Renal cortical epithelial cell (primary cell): ENCODE data around the gene ARMC8. TPM values are rescaled to one million over a fixed set of nuclear protein-coding genes. Genes with fewer than 3 reads are reported as not detected.

Experiments used
- DNase-seq: peaks from one replicate; pipeline ENCODE4 v3.0.0-alpha.2; 2011; ENCODE audit warnings: low read depth
- total RNA-seq: library from RNA; depleted of rRNA; stranded (reverse); fragments of >200 nt; gene quantifications from 2 replicates; pipeline ENCODE4 v1.2.3, GENCODE V29; 2014

ARMC8 gene
- total RNA-seq, 1 donor from 2014 or later = 86.4 TPM

DNA sequence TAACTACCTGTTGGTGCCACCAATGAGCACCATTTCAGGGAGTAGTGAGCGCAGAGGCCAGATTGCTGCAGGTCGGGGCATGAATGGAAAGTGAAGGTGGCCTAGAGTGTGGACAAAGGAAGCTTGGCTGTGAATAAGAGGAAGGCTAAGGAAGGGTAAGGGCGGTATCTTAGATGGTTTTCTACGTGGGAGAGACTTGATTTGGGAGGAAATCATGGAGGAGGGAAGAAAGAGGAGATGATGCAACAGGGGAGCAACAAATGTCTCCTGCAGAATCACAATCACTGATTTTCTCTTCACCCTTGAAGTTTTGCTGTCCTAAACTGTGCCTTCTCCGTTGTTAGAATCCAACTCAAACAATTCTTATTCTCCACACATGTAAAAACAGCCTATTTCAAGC is 120.8 kb downstream of the ARMC8 start:
- no peak for DNase-seq

DNA sequence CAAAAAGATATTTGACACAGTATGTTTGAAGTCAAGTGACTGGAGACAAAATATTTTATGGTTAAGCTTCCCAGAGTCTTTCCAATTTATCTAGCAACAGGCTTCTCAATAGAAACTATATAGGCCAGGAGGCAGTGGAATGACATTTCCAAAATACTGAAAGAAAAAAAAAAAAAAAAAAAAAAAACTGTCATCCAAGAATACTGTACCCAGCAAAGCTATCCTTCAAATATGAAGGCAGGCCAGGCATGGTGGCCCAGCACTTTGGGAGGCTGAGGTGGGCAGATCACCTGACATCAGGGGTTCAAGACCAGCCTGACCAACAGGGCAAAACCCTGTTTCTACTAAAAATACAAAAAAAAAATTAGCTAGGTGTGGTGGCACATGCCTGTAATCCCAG is 121.7 kb downstream of the ARMC8 start:
- DNase-seq = no peak

DNA sequence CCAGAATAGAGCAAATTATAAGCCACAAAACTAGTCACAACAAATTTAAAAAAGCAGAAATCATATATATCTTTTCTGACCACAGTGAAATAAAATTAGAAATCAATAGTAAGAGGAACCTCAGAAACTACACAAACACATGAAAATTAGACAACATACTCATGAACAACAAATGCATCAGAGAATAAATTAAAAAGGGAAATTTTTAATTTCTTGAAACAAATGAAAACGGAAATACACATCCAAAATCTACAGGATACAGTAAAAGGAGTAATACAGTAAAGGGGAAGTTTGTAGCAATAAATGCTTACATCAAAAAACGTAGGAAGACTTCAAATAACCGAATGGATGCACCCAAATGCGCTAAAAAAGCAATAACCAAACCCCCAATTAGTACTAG is 123.4 kb downstream of the ARMC8 start:
- DNase-seq = no peak

DNA sequence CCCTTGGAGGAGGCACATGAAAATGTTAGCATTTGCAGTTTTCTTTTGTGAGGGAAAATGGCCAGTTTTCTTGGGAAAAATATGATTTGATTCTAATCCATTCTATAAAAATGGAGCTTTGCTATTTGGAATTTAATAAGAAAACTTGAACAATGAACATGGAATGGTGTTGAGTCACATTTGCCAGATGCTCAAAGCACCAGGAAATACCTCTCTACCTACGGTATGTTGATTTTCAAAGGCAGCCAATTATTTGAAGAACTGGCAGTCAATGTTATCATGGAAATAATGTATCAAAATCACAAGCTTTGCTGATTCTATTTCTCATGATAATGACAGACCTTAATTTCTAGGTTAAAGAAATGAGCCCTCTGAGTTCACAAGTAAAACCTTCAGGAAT is 127.7 kb downstream of the ARMC8 start:
- no peak for DNase-seq

DNA sequence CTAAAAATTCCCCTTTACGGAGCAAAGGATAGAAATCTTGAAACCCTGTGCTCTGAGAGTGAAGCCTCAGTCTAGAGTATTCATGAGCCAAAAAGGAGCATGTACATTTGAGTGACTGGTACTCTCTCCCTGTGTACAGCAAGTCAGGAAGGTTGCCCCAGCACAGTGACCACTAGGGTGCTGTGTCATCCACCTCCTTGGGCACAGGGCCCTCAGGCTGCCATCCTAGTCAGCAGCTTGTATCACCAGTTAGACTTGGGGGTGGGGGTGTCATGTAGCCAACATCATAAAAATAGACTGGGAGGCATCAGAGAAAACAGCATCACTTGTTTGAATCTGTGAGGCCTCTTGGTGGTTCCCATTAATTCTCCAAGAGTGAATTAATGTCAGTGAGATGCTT is 130.6 kb downstream of the ARMC8 start:
- DNase-seq = no peak

DNA sequence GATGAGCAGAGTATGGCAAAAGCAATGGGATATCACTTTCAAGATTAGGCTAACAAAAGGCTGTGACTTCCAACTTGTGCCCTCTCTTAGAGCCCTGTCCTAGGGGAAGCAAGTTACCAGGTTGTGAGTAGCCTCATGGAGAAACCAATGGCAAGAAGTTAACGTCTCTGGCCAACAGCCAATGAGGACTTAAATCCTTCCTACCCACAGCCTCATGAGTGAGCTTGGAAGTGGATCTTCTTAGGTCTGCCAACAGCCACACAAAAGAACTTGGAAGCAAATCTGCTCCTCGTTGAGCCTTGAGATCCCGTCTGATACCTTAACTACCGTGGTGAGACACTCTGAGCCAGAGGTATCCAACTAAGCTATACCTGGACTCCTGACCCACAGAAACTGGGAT is 136.9 kb downstream of the ARMC8 start:
- DNase-seq = no peak

DNA sequence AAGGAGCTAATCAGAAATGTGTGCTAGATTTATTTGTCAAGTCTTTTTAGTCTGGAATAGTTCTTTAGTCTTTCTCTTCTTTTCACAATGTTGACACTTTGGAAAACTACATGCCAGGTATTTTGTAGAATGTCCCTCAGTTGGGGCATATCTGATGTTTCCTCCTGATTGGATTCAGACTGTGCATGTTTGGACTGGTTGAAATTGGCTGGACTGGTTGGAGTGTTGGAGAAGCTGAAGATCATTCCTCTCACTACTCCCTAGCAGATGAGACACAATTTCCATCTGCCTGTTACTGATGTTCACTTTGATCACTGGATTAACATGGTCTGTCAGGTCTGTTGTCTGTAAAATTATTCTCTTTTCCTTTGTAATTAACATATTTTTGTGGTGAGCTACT is 138.9 kb downstream of the ARMC8 start:
- DNase-seq = no peak

DNA sequence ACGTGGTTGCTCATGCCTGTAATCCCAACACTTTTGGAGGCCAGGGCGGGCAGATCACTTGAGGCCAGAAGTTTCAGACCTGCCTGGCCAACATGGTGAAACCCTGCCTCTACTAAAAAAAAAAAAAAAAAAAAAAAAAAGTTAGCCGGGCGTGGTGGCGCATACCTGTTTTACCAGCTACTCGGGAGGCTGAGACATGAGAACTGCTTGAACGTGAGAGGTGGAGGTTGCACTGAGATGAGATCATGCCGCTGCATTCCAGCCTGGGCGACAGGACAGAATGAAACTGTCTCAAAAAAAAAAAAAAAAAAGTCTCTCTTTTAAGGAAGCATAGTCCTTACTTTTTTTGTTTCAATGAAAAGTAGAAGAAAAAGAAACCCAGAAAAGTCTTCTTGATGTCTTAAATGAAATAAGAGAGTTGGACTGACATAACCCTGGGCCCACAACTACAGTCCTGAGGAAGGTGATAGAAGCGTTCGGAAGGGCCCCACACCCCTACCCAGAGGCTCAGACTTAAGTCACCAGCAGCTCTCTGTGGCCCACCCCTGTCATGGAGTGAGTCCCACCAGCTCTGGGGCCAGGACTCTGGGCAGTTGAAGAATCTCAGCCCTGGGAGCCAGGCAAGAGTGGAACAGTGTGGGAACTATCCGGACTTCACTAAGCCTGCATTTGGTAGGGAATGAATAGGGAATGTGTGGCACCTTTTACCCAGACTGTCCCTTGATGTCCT is 139.9 kb downstream of the ARMC8 start:
- DNase-seq = no peak

DNA sequence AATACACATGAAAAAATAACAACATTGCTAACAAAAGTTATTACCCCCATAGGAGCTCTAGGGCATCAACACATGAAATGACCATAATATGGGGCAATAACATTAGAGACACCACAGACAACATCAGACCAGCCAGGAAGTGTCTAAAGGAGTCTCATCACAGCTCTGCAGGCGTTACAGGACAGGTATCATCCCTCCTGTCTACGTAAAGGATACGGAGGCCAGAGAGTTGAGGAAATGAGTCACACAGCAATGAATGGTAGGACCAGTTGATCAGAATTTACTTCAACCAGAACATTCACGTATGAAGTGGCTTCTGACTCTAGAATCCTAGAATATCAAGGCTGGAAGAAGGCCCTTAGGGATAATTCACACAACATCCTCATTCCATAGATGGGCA is 140.7 kb downstream of the ARMC8 start:
- DNase-seq = no peak

DNA sequence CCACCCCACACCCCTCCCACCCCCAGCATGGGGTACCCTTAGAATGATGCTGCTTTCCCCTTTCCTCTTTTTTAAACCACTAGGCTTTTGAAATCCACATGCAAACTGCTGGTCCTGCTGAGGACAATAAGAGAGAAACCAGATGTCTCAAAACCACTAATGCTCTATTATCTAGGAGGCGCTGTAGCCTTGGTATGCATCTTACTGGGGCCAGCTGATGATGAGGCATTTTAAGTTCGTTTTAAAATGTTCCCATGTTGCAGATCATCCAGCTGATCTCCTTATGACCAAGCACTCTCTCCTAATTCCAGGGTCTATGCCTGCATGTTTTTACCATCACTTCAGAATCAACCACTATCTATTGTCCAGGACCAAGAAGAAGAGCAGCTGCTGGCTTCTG is 141.2 kb downstream of the ARMC8 start:
- DNase-seq = no peak

DNA sequence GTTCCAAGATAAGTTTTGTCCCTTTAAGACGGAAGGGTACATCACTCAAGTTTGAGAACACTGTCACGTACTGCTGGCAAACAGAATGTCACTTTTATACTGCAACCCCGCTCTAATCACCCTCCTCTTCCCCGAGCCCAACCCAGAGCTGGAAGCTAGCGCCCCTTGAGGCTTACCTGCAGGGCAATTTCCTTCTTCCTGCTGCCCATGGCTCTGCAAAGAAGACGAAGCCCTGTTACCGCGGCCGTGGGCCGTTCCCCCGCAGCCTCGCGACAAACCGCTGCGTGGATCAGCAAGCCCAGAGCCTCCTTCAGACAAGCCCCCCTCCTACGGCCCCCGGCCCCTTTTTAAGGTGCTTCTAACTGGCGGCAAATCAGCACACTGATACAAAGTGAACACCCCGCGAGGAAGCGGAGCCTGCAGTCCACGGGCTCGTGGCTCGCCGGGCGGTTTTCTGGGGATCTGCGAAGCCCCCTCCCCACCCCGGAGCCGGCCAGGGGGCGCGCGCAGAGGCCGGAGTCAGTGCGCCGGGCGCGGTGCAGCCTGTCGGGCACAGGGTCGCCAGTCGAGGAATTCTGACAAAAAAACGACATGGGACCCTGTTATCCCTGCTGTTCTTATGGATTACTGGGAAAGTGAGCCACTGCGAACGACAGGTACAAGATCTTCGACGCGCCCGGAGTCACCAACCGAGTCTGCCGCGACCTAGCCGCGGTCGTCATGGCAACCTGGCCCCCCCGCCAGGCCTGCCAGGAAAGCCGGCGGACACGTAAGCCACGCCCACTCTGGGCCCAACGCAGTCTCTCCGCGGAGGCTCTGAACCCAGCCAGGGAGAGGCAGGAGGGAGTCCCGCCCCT is 142.3 kb downstream of the ARMC8 start, which contains the start of gene NME9:
NME9 (minus strand) TSS at position 725 of the 857 bp plus-strand sequence; CDS start at position 209, 516 bp downstream.
- peak; percentile 66 for DNase-seq

DNA sequence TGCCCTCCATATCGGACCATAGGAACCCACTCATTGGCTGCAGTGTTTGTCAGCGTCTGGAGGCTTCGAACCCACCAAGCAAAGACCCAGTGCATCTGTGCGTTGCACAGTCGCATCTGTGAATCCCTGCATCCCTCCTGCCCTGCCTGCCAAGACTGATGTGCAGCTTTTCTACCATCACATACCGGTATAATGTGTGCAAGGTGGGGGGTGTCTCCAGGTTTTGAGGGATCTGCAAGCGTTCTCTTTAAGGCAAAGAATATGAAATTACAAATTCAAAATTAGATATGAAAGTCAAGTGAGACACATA is 142.8 kb downstream of the ARMC8 start:
- DNase-seq = no peak

DNA sequence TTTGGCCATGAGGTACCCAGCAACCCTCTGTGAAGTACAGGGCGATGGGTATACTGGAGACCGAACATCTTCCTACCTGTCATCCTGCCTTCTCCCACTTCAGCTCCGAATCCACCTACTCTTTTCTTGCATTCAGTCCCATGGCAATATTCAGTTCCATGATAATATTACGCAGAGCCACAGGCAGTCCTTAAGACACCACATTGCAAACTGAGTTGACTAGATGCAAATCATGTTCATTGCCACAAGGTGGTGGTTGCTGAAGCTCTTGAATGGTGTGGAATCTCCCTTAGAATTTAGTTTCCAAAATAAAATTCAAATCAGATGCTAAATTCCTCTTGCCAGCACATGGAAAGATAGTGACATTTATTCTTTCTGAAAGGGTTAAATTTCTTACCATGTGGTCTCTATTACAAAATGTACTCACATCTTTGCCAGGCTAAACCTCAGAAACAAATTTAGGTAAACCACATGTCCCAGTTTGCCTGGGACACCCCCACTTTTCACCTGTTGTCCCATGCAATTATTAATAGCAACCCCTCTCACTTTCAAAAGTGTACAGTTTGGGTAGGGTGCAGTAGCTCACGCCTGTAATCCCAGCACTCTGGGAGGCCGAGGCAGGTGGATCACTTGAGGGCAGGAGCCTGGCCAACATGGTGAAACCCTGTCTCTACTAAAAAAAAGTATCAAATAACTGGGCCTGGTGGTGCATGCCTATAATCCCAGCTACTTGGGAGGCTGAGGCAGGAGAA is 144.2 kb downstream of the ARMC8 start:
- no peak for DNase-seq

DNA sequence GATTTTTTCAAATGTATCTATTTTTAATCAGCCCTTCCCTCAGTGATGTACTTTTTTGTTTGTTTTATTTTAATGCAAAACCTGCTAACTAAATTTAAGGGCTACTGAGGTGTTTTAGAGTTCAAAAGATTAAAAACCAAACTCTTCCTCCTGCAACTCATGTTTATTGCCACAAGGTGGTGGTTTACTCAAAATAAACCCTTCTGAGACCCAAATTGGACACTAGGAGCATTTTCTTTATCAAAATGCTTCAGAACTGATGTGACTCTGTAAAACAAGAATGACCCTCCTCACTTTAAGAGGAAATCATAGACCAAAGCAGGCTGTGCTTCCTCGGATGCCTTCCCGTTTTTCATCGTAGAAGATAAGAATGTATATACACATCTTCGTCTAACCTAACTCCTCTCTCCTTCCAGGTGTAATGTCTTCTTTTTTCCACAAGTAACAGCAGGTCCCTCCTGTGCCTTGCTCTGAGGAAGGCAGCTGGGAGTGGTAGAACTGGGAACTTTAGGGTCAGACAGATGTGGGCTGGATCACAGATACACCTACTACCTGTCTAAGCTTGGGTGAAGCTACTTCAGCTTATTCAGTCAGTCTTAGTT is 145.5 kb downstream of the ARMC8 start:
- peak; percentile 62 for DNase-seq

DNA sequence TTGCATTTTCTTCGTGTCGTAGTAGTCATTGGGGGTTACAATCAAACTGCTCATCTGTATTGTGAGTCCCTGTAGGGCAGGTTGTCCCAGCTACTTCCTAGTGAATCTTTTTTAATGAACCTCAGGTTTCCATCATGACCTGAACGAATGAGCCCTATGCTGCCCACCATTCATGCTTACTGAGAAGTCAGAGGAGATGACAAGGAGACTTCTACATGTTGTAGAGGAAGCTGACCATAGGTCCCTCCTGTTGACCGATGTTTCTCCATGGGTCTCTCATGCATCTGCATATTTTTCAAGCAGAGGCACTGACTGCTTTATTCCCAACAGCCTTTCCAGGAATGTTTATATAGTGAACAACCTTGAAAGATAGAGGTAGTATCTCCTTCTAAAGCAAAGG is 147.5 kb downstream of the ARMC8 start:
- no peak for DNase-seq

DNA sequence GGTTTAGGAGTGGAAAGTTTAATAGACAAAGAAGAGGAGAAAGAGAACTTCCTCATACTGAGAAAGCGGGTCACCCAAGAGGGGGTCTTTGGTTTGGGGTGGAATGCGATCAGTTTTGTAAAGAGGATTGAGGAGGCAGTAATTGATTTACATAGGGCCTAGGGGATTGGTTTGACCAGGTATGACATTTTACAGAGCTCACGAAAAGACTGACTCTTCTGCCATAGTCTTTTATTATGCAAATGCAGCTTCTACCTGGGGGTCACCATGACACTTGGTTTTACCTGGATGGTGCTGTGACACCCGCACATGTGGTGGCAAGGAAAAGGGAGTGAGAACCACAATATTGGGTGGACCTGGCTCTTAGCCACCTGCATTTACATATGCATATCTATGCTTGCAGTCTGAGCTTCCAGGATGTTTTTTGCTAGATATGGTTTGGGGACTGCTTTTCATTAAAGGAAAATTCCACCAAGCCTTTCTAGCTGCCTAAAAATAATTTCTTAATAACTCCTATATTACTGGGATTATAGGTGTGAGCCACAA is 149.4 kb downstream of the ARMC8 start:
- DNase-seq = no peak

DNA sequence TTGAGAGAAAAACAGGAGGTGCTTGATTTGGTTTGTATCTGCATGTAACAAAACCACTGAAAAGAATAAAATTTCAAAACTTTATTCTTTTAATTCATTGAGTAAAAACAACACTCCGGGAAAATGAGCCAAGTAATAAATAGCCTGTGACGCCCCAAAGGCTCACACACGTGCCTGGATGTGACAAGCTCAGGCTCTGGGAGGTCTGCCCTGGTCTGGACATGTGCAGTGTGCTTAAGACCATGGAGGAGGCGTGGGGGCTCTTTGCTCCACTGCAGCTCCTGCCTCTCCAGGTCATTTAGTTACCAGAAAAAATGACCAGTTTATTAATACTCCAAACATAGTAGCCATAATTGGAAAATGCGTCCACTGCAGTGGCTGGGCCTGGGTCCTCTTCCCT is 151.1 kb downstream of the ARMC8 start:
- no peak for DNase-seq

DNA sequence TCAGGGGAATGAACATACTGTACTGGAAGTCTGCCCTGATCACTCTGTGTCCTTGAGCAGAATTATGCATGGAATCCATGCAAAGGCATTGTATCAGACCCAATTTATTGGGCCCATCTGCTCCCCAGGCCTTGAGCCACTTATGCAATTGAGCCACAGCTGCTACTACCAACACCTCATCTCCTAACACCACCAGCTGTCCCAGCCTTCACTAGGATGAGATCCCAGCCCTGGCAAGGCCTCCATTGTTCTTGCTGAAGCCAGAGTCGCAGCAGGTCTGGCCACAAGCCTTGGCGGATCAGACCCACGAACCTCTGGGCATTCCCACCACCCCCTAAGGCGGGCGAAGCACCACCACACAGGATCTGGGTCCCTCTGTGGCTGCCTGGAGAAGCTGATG is 151.7 kb downstream of the ARMC8 start:
- DNase-seq = no peak

DNA sequence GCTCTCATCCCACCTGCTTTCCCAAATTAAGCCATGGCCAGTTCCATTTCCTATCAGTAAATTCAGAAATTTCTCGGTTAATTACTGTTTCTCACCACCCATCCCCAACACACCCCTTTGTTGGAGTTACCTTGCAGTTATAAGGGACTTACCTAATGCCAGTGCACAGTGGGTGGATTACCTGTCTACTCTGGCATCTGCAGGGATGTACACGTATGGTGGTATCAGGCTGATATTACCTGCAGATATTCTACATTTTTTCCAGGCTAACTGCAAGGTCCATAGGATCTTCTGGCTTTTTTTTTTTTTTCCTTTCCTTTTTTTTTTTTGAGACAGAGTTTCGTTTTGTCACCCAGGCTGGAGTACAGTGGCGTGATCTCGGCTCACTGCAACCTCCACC is 153.4 kb downstream of the ARMC8 start:
- DNase-seq = no peak

DNA sequence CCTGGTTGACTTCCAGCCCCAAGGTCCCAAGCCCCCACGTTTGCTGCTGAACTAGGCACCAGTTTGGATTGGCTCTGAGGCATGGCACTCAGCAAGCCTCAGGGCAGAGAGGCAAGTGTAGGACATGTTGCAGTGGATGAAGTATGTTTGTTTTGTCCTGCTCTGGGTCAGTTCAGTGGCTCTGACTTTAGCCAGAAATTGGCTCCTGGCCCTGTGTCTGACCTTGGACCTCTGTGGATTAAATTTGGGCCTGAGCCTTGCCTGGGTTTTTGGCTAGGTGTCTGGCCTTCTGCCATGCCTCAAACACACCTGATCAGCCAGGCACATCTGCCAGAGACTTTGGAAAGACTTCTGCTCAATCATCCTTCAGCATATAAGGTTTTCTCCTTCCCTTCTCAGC is 157.7 kb downstream of the ARMC8 start:
- DNase-seq = no peak
